ENCODE measurements around the gene ADK. TPM values are rescaled to one million over a fixed set of nuclear protein-coding genes. Genes with fewer than 3 reads are reported as not detected.

ADK gene
- total and polyA plus RNA-seq, 8 donors = 7.2 to 66.1 (median 21.5) TPM

GRCh38 chr10:74320026-74320425 lies 169.0 kb downstream of the ADK start:
- WGBS, 5 donors = 93 to 100% (median 97%) methylated on average over 1 of the region's 1 CpG
- peaks cover 0 to 13% (median 3%) of the 10 kb centered on the region in 4 donors for H3K9me3 ChIP-seq
- TF ChIP-seq CTCF (IDR thresholded peaks at IDR 0.05) (no peak), EP300 (IDR thresholded peaks at IDR 0.05) (no peak), POLR2AphosphoS5 (IDR thresholded peaks at IDR 0.05) (no peak), POLR2A (IDR thresholded peaks at IDR 0.05) (no peak)
- no peak overlapping the region for H3K4me3 ChIP-seq
- peaks cover 0 to 12% (median 0%) of the 10 kb centered on the region in 4 donors for H3K36me3 ChIP-seq
- H3K4me1 ChIP-seq = no peaks in the 10 kb centered on the region
- intact Hi-C loops (cut with DNase I; ENCODE audit: low total_unique reads) = no loop called here
- DNase-seq = no peak
- no peaks in the 10 kb centered on the region for H3K27me3 ChIP-seq
- no peak overlapping the region for H3K27ac ChIP-seq

- no peak overlapping the region for H3K27ac ChIP-seq
- no peak for TF ChIP-seq POLR2A (IDR thresholded peaks at IDR 0.05)
- no peak for TF ChIP-seq POLR2AphosphoS5 (IDR thresholded peaks at IDR 0.05)
- no peak for TF ChIP-seq CTCF (IDR thresholded peaks at IDR 0.05)
- no peak for TF ChIP-seq EP300 (IDR thresholded peaks at IDR 0.05)
- H3K4me1 ChIP-seq = no peaks in the 10 kb centered on the region
- peaks cover 0 to 13% (median 3%) of the 10 kb centered on the region in 4 donors for H3K9me3 ChIP-seq
- intact Hi-C loops (cut with DNase I; ENCODE audit: low total_unique reads) = no loop called here
- 94 to 100% (median 96%) methylated on average over 4 of the region's 4 CpGs for WGBS, 5 donors
- H3K27me3 ChIP-seq = no peaks in the 10 kb centered on the region
- peaks cover 0 to 12% (median 0%) of the 10 kb centered on the region in 4 donors for H3K36me3 ChIP-seq
- no peak for DNase-seq
- H3K4me3 ChIP-seq = no peak overlapping the region
These were observed 169.7 kb downstream of the ADK start for GRCh38 chr10:74320717-74321116.

GRCh38 chr10:74322141-74322540 lies 171.1 kb downstream of the ADK start:
- 87 to 96% (median 95%) methylated on average over 4 of the region's 4 CpGs for WGBS, 5 donors
- intact Hi-C loops (cut with DNase I; ENCODE audit: low total_unique reads) = no loop called here
- no peak overlapping the region for H3K27ac ChIP-seq
- H3K4me1 ChIP-seq = no peaks in the 10 kb centered on the region
- no peak for TF ChIP-seq POLR2AphosphoS5 (IDR thresholded peaks at IDR 0.05)
- no peak for TF ChIP-seq POLR2A (IDR thresholded peaks at IDR 0.05)
- TF ChIP-seq EP300 (IDR thresholded peaks at IDR 0.05) = no peak
- no peak for TF ChIP-seq CTCF (IDR thresholded peaks at IDR 0.05)
- H3K27me3 ChIP-seq = no peaks in the 10 kb centered on the region
- no peak overlapping the region for H3K4me3 ChIP-seq
- peaks cover 0 to 12% (median 0%) of the 10 kb centered on the region in 4 donors for H3K36me3 ChIP-seq
- peaks cover 0 to 13% (median 3%) of the 10 kb centered on the region in 4 donors for H3K9me3 ChIP-seq
- DNase-seq = no peak

- intact Hi-C loops (cut with DNase I; ENCODE audit: low total_unique reads) = no loop called here
- H3K36me3 ChIP-seq = peaks cover 0 to 12% (median 0%) of the 10 kb centered on the region in 4 donors
- H3K27me3 ChIP-seq = no peaks in the 10 kb centered on the region
- no peak overlapping the region for H3K4me3 ChIP-seq
- DNase-seq = no peak
- no peak overlapping the region for H3K27ac ChIP-seq
- TF ChIP-seq CTCF (IDR thresholded peaks at IDR 0.05) (no peak), POLR2AphosphoS5 (IDR thresholded peaks at IDR 0.05) (no peak), EP300 (IDR thresholded peaks at IDR 0.05) (no peak), POLR2A (IDR thresholded peaks at IDR 0.05) (no peak)
- peaks cover 0 to 13% (median 3%) of the 10 kb centered on the region in 4 donors for H3K9me3 ChIP-seq
- H3K4me1 ChIP-seq = no peaks in the 10 kb centered on the region
These were observed 171.5 kb downstream of the ADK start for GRCh38 chr10:74322565-74322964.

Measured in stomach (tissue), 9 donors.